Measurements from ENCODE around the gene RFC1.

The RFC1 gene

GRCh38 chr4:39349326-39349725 is 16.8 kb downstream of the RFC1 start:
- no peak for DNase-seq

GRCh38 chr4:39348371-39349315 is 17.5 kb downstream of the RFC1 start:
- DNase-seq = no peak

GRCh38 chr4:39346856-39347519 is 19.2 kb downstream of the RFC1 start:
- DNase-seq = no peak

- DNase-seq = no peak
Observed at GRCh38 chr4:39342731-39343130, 23.4 kb downstream of the RFC1 start.

GRCh38 chr4:39341075-39341725 is 25.0 kb downstream of the RFC1 start:
- no peak for DNase-seq

GRCh38 chr4:39339968-39340367 is 26.2 kb downstream of the RFC1 start:
- no peak for DNase-seq

- no peak for DNase-seq
Observed at GRCh38 chr4:39337841-39338240, 28.3 kb downstream of the RFC1 start.

GRCh38 chr4:39335566-39335965 is 30.6 kb downstream of the RFC1 start:
- DNase-seq = no peak

GRCh38 chr4:39331191-39331590 is 35.0 kb downstream of the RFC1 start:
- no peak for DNase-seq

- DNase-seq = no peak
Observed at GRCh38 chr4:39330353-39330752, 35.8 kb downstream of the RFC1 start.

- no peak for DNase-seq
Observed at GRCh38 chr4:39326468-39326977, 39.6 kb downstream of the RFC1 start.

- DNase-seq = no peak
Observed at GRCh38 chr4:39324897-39325613, 41.1 kb downstream of the RFC1 start.

GRCh38 chr4:39324446-39324845 is 41.7 kb downstream of the RFC1 start:
- no peak for DNase-seq

- DNase-seq = no peak
Observed at GRCh38 chr4:39323821-39324220, 42.3 kb downstream of the RFC1 start.

GRCh38 chr4:39320381-39321115 is 45.6 kb downstream of the RFC1 start:
- DNase-seq = no peak

GRCh38 chr4:39319676-39320075 is 46.5 kb downstream of the RFC1 start:
- DNase-seq = no peak

- DNase-seq = no peak
Observed at GRCh38 chr4:39312816-39313215, 53.3 kb downstream of the RFC1 start.

- peak; percentile 29 for DNase-seq
Observed at GRCh38 chr4:39308611-39309010, 57.6 kb downstream of the RFC1 start.

- no peak for DNase-seq
Observed at GRCh38 chr4:39305912-39306677, 60.1 kb downstream of the RFC1 start.

- DNase-seq = no peak
Observed at GRCh38 chr4:39304651-39305050, 61.5 kb downstream of the RFC1 start.

GRCh38 chr4:39303871-39304270 is 62.3 kb downstream of the RFC1 start:
- no peak for DNase-seq

Data from SHP77 treated with DMSO at 0.1 percent for 48 hours (cell line).